Occipital lobe (tissue), 2 donors: ENCODE data around the gene SLC29A2. TPM values are rescaled to one million over a fixed set of nuclear protein-coding genes. Genes with fewer than 3 reads are reported as not detected.
"Not testable (repeated sequence)": the region's sequence is repeated elsewhere in the genome, so short reads cannot be mapped to it uniquely, and the experiment has no call there.

Source experiments
- DNase-seq: peaks from one replicate; lab custom pipeline; 2025; lab: John Stamatoyannopoulos, UW
- total RNA-seq: library from RNA; depleted of rRNA; stranded (reverse); fragments of >200 nt; gene quantifications from one replicate; pipeline ENCODE4 v1.2.3, GENCODE V29; 2014

Gene SLC29A2
- total RNA-seq, 1 donor from 2014 or later: 1.4 TPM

DNA sequence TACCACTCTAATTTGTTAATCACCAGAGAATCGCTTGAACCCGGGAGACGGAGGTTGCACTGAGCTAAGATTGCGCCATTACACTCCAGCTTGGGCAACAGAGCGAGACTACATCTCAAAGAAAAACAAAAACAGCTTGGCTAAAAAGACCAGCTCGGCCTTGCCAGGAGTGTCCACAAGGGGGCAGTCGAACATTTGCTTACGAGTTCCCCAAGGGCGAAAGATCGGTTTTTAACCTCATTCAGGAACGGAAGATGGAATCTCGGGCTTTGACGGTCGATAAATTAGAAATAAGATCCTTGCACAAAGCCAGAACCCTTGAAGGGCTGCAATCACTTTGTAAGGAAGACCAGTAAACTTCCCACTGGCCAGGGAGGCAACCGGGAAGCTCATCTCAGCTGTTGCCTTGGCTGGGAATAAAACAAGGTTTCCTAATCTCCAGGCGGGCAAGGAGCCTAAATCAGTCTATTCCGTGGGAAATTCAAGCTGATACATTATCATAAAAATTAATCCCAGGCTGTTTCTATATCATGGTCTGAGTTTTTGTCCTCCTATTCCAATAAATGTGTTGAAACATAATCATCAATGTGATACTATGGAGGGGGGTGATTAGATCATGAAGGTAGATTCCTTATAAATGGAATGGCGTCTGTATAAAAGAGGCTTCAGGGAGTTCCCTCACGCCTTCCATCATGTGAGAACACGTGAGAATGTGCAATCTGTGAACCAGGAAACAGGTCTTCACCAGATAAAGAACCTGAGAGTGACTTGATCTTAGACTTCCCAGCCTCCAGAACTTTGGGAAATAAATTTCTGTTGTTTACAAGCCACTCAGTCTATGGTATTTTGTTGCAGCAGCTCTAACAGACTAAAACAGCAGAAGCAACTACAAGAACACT lies 14.9 kb upstream of the SLC29A2 start:
- DNase-seq: peak; percentile 53

DNA sequence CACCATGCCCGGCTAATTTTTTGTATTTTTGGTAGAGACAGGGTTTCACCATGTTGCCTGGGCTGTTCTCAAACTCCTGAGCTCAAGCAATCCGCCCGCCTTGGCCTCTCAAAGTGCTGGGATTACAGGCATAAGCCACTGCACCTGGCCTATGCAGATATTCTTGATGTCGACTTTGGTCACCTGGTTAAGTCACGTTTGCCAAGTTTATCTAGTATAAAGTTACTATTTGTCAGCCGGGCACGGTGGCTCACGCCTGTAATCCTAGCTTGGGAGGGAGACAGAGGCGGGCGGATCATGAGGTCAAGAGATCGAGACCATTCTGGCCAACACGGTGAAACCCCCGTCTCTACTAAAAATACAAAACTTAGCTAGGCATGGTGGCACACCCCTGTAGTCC lies 12.8 kb upstream of the SLC29A2 start:
- DNase-seq: not testable (repeated sequence)

- DNase-seq: not testable (repeated sequence)
Measured at GRCh38 chr11:66380264-66380663, 8.7 kb upstream of the SLC29A2 start.

- not testable (repeated sequence) for DNase-seq
Measured at GRCh38 chr11:66373690-66374287, 2.2 kb upstream of the SLC29A2 start.

DNA sequence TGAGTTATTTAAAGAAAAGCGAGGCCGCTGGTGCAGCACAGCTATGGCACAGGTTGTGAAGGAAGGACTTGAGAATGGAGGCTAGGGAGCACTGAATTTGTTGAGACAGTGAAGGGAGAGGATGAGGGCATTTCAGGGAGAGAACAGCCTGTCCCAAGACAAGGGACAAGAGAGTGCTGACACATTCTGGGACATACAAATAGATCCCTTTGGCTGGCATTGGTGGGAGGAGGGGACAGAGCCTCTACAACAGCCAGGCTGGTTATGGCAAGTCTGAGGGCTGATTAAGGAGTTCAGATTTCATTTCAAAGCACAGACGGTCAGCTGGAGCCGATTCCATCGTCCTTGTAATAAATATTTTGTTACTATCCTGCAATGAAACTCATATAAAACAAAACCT lies 1.7 kb upstream of the SLC29A2 start:
- no peak for DNase-seq

GRCh38 chr11:66369073-66369894 lies 2.3 kb downstream of the SLC29A2 start:
- no peak for DNase-seq

DNA sequence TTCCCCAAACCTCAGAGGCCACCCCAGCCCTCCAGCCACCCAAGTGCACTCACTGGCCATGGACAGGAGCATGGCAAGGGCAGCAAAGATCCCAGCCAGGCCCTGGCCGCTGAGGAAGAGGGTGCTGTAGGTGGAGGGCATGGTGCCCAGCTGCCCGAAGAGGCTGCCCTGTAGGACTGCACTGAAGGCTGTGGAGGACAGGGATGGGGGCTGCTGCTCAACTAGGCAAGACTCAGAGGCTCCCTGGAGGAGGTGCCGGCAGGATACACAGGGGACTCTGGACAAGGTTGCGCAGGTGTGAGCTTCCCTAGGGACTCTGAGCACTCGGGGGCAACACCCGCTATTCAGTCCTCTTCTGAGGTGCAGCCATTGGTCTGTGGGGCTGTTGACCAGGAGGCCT lies 3.1 kb downstream of the SLC29A2 start:
- no peak for DNase-seq

DNA sequence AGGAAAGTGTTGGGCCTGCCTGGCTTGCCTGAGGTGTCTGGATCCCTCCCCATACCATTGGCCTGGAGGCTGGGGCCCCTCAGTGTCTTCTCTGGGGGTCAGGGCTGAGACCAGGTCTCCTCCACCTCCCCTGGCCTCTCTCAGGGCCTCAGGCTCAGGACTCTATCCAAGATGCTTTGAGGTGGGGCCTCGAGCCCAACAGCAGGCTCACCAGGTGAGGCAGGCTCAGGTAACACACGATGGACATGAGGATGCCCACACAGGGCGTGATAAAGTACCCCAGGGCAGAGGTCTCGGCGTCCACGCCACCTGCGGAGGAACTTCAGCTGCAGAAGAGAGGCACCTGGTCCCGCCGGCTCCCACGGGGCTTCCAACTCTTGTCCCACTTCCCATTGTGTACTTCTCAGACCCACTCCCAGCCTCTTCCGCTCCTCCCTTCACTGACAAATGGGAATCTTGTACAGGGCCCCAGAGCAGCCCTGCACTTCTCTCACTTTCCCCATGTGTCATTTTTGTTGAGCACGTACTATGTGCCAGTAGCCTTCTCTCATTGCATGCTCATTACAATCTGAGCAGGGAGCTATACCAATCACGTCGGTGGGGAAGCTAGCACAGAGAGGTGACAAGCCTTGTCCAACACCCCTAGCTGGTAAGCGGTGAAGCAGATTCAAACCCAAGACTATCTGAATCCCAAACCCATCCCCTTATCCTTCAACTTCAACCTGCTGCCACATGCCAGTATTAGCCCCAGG lies 3.8 kb downstream of the SLC29A2 start:
- DNase-seq: no peak

DNA sequence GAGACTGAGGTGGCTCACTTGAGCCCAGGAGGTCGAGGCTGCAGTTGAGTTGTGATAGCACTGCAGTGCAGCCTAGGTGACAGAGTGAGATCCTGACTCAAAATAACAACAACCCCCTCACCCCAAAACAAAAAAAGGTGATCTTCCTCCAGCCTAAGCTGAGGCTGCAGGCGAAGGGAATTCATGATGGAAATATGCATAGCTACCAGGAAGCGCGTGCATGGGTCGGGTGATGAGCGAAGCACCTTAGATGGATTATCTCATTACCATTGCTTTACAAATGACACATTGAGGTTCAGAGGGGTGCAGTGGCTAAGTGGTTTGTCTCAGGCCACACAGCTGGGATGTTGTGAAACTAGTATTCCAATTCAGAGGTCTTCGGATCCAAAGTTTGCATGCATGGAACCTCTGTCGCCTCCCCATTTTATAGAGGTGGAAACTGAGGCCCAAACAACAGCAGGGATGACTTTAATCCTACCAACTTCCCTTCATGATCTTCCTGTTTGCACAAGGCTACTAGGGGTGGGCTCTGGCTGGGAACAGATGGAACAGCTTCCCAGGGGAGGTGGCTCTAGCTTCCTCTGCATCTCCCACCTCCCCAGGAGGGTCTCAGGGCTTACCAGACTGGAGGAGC lies 4.6 kb downstream of the SLC29A2 start:
- no peak for DNase-seq

GRCh38 chr11:66365711-66366619 lies 5.6 kb downstream of the SLC29A2 start:
- DNase-seq: no peak

- no peak for DNase-seq
Measured at GRCh38 chr11:66365166-66365565, 6.4 kb downstream of the SLC29A2 start.

DNA sequence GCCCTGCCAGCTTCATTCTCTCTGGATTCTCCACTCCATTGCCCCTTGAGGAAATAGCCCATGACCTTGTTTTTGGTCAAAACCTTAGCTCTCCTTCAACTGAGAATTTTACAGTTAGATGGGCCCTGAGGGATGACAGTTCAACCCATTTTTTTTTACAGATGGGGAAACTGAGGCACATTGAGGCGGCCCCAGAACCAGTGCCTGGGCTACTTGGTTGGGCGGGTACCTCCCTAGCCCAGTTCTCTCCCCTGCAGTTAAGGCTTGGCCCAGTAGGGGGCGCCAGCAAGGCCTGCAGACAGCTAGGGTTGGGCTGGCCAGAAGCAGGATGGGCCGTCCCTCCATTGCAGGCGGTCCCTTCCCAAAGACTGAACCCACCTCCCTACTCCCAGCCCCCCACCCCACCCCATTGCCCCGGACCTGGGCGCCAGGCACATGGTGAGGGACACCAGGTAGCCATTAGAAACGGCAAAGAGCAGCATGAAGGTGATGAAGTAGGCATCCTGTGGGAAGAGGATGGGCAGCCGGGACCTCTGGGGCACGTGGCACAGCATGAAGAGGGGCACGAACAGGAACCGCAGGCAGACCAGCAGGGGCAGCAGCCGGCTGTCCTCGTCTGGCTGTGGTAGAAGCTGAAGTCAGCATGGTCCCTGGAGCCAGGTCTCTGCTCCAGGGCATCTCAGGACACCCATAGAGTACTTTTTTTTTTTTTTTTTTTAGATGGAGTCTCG lies 7.6 kb downstream of the SLC29A2 start:
- no peak for DNase-seq

GRCh38 chr11:66363187-66363601 lies 8.4 kb downstream of the SLC29A2 start:
- no peak for DNase-seq

DNA sequence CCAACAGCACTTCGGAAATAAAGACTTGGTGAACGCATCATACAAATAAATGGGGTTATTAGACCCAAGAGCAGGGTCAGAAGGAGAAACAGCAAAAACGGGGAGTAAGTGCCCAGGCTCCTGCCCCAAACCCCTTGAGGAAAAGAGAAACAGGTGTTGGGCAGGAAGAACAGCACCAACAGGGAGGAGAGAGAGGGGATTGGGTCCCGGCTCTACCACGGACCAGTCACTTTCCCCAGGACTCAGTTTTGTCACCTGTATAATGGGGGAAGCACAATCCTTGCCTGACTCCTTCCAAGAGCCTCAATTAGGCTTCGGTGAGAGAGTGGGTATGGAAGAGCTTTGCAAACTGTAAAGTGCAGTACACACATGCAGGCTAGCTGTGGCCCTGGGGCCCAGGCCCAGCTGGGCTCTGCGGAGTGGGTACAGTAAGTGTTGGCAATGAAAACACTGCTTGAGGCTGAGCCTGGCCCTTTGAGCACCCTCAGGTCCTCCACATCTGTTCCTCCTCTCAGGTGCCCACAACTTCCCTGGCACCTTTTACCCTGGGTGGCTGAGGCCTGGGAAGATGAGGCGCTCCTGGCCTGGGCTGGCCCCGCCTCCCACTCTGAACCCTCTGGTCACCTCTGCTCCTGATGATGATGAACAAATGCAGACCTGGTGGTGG lies 8.9 kb downstream of the SLC29A2 start:
- no peak for DNase-seq

- DNase-seq: no peak
Measured at GRCh38 chr11:66361502-66361941, 10.0 kb downstream of the SLC29A2 start.

DNA sequence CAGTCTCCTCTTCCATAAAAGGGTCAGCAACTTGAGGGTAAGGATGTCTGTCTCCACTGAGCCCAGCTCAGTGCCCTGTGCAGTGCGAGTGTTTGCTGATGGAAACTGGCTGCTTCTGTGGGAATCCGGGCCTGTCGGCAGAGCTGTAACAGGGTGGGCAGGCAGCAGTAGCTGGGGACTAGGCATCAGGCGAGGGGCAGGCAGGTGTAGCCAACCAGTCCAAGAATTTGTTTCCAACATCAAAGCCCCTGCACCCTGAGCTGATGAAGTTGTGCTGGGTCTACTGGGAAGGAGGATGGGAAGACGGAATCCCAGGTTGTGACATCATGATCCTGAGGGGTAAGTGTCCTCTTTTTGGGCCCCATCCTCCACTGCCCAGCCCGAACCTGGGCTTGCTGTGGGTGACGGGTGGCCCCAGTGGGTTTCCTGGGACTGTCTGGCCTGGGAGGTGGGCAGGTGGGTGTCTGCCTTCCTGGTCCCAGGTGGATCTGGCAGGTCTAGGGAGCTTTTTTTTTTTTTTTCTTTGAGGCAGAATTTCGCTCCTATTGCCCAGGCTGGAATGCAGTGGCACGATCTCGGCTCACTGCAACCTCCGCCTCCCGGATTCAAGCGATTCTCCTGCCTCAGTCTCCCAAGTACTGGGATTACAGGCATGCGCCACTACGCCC lies 11.0 kb downstream of the SLC29A2 start:
- no peak for DNase-seq

DNA sequence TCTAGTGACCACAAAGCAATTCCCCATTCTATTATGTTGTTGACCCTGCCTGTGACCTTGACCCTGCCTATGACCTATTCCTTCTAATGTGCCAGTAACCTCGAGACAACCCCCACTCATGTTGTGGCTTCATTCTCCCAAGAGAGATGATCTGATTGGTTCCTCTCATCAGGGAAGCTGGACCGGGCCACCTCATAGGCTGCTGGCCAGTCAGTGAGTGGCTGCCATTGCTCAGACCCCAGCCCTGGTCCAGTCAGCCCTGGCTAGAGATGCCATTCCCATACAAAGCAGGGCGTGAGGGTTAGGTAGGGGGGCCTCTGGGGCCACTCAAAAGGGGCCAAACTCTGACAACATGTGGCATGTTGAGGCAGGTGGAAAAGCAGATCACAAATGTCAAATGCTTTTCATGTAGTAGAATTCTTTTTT lies 11.9 kb downstream of the SLC29A2 start:
- DNase-seq: no peak
